Measurements from ENCODE around the gene PHKB. TPM values are rescaled to one million over a fixed set of nuclear protein-coding genes. Genes with fewer than 3 reads are reported as not detected.

PHKB gene
- total RNA-seq, 4 donors from 2014 or later: 71.4 to 114 (median 90.1) TPM

DNA sequence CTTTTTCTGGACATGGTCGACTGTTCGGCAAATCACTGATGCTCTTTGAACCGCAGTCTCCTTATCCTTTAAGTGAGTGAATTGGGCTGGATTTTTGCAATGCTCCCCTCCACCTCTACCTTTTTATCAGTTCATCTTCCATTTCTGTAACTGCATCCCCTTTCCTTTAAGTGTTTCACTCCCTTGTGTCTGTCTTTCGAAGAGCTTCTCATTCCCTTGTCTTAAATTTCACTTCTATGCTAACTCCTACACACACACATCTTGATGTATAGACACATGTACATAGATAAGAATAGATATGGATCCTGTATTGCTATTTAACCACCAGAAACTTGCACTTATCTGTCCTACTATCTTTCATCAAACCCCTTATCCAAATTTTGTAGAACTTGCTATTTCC lies 250.7 kb downstream of the PHKB start:
- TF ChIP-seq, protein P1, sequence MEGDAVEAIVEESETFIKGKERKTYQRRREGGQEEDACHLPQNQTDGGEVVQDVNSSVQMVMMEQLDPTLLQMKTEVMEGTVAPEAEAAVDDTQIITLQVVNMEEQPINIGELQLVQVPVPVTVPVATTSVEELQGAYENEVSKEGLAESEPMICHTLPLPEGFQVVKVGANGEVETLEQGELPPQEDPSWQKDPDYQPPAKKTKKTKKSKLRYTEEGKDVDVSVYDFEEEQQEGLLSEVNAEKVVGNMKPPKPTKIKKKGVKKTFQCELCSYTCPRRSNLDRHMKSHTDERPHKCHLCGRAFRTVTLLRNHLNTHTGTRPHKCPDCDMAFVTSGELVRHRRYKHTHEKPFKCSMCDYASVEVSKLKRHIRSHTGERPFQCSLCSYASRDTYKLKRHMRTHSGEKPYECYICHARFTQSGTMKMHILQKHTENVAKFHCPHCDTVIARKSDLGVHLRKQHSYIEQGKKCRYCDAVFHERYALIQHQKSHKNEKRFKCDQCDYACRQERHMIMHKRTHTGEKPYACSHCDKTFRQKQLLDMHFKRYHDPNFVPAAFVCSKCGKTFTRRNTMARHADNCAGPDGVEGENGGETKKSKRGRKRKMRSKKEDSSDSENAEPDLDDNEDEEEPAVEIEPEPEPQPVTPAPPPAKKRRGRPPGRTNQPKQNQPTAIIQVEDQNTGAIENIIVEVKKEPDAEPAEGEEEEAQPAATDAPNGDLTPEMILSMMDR (IDR thresholded peaks at IDR 0.05; ENCODE audit: low read depth): no peak

DNA sequence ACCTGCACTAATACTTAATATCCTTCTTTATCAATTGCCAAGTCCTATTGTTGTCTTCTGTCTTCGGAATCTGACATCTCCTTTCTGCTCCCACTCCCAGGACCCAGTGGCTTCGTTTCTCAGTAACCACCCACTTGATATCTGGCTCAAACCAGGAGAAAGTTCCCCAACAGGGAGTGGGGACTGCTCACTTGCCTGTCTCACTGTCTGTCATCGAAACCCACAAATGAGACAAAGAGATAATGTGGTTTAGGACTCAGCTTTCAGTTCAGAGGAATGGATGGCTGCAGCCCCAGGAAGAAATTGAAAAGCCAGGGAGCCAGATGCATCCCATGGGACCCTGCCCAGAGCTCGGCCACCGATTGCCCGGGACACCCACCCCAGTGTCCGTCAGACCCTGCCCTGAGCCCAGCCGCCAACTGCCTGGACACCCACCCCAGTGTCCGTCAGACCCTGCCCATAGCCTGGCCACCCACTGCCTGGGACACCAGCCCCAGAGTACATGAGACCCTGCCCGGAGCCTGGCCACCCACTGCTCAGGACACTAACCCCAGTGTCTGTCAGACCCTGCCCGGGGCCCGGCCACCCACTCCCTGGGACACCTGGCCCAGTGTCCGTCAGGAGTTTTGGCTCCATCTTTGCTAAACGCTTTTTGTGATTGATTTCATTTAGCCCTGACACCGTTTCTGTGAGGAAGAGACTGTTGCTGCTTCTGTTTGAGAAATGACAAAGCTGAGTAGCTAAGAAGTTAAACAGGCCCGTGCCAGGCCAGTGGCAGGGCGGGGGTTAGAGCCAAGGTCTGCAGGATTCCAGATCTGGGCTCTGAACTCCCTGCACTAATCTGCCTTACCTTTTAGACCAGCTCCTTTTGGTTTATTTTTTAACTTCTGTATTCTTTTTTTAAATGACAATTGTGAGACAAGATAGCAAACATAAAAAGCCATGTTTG lies 251.4 kb downstream of the PHKB start:
- TF ChIP-seq, protein P1 (IDR thresholded peaks at IDR 0.05; ENCODE audit: low read depth): no peak

DNA sequence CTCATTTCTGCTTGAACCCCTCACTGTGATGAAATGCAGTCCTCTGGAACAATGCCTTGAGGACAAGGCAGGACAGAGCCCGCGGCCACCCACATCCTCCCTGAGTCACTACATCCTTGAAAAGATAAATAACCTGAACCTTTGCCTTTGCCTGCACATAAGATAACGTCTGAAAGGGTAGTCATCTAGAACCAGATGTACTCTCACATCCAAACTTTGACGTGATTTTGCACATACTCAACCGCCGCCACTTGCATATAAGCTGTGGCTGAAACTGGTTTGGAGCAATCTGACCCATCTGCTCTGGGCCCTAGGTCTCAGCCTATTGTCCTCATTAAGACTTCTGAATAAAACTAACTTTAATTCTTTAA lies 252.1 kb downstream of the PHKB start:
- TF ChIP-seq, protein P1 (IDR thresholded peaks at IDR 0.05; ENCODE audit: low read depth): no peak

DNA sequence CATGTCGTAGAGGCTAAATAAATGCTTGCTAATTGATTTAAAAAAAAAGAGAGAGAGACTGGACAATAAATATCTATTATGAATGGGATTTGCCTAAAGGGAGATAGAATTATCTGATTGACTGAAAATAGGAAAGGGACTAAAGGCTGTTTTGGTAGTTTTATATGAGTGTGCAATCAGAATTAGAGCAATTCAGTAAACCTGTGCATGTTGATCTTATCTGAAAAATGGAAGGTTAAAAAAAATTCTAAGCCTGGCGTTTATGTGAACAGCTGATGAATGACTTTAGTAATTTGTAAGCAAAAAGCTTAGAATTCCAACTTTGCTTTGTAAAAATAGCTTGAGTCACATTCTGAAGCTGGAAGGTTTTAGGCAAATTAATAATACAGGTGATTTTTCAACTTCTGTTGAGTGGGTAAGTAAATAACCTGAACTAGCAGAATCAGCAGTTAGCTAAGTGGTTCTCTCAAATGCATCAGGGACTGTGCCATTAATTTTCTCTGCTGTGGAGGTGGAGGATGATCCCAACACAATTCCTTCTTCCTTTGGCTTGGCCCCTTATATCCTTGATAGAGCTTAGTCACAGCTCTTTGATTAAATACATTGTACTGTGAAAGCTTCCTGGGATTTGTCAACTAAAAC lies 254.4 kb downstream of the PHKB start:
- TF ChIP-seq, protein P1 (IDR thresholded peaks at IDR 0.05; ENCODE audit: low read depth): no peak

DNA sequence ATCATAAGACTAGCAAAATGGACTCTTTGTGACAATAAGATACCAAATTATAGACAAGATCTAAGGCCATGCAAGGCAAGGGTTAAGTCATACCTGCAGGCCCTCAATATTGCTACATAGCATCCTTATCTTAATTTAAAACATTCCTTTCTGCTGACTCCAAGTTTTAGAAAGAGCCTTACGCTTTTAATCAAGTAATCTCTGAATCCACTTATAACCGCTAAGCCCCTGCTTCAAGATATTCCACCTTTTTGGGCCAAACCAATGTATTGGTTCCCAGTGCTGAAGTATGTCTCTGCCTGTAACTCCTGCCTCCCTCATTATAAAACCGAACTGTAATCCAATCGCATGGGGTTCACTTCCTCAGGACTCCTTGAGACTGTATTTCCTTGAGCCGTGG lies 255.4 kb downstream of the PHKB start:
- TF ChIP-seq, protein P1 (IDR thresholded peaks at IDR 0.05; ENCODE audit: low read depth): no peak

DNA sequence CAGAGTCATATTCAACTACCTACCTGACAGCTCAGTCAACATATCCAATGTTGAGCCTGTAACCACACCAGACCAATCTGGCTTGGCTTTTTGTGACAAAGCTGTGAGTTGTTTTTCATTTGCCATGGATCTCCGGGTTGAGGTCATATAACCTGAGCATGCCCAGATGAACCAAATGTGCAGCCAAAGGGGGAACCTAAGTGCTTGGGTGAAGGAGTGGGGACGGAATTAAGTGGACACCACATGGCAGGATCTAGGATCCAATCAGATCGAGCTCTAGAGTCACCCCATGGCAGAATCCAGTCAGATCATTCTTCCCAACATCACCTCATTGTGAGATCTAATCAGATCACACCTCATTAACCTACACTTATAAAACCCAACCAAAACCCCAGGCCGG lies 258.6 kb downstream of the PHKB start:
- TF ChIP-seq, protein P1 (IDR thresholded peaks at IDR 0.05; ENCODE audit: low read depth): no peak

DNA sequence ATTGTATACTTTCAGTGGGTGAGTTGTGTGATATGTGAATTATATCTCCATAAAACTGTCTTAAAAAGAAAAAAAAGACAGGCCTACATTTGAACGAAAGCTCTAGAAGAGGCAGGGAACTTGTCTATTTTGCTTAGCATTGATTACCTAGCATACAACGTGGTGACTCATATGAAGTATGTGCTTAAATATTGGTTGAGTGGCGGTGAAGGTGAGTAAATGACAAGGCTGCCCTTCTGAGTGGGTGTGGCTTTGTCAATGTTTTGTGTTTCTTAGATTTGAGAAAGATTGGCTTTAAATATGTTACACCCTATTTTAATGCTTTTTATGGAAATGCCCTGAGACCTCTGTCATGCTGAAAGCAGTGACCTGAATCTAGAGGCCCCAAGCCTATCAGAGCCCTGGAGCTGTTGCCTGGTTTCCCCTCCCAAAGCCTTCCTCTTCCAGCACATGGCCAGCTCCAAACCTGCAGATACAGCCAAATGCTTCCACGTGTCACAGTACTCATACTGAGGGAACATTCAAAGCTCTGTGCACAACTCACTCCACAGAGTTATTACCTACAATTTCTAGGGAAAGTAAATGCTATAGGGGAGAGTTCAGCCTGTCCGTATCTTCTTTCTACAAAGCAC lies 260.0 kb downstream of the PHKB start:
- TF ChIP-seq, protein P1 (IDR thresholded peaks at IDR 0.05; ENCODE audit: low read depth): no peak
